Calu3 (cell line): ENCODE measurements around the gene ZNF57. TPM values are rescaled to one million over a fixed set of nuclear protein-coding genes. Genes with fewer than 3 reads are reported as not detected.
"Not testable (repeated sequence)": the region's sequence is repeated elsewhere in the genome, so short reads cannot be mapped to it uniquely, and the experiment has no call there.

Source experiments
- BruUV-seq: library from RNA; stranded (reverse); fragments of 400-500 nt; replicated peaks from 2 replicates; lab custom pipeline; 2021; lab: Mats Ljungman, UMichigan
- CTCF ChIA-PET: fragments of 300-600 bp; sonication (Branson Sonifier 250); formaldehyde crosslinking; loops from one replicate; lab custom pipeline; 2022; ENCODE audit warnings: antibody characterized with exemption; lab: Charles Lee
- DNase-seq: peaks from one replicate; pipeline ENCODE4 v3.0.0; 2022
- H3K27ac Mint-ChIP-seq: one replicate; pipeline ENCODE4 v1.8.0; 2022; ENCODE audit warnings: mixed read lengths; ENCODE audit not compliant: unreplicated experiment
- H3K27me3 Mint-ChIP-seq: one replicate; pipeline ENCODE4 v1.8.0; 2022; ENCODE audit warnings: mixed read lengths; ENCODE audit not compliant: unreplicated experiment
- H3K36me3 Mint-ChIP-seq: one replicate; pipeline ENCODE4 v1.8.0; 2022; ENCODE audit warnings: mild to moderate bottlenecking, moderate library complexity, mixed read lengths; ENCODE audit not compliant: insufficient read depth, unreplicated experiment
- H3K4me1 Mint-ChIP-seq: one replicate; pipeline ENCODE4 v1.8.0; 2022; ENCODE audit warnings: mild to moderate bottlenecking, low read depth, mixed read lengths; ENCODE audit not compliant: unreplicated experiment
- H3K4me3 Mint-ChIP-seq: one replicate; pipeline ENCODE4 v1.8.0; 2022; ENCODE audit warnings: mild to moderate bottlenecking, low read depth, moderate library complexity, mixed read lengths; ENCODE audit not compliant: unreplicated experiment
- H3K9me3 Mint-ChIP-seq: one replicate; pipeline ENCODE4 v1.8.0; 2022; ENCODE audit warnings: low read depth, mixed read lengths; ENCODE audit not compliant: unreplicated experiment
- CTCF ChIP-seq: fragments of 200-600 bp; IDR thresholded peaks from one replicate; pipeline ENCODE4 v1.8.0; 2022; ENCODE audit warnings: antibody characterized with exemption; ENCODE audit not compliant: unreplicated experiment
- intact Hi-C: fragments of 100-400 bp; cut with micrococcal nuclease; formaldehyde crosslinking; loops from one replicate; pipeline ENCODE4 v1.10.0; 2022; ENCODE audit not compliant: unreplicated experiment
- total RNA-seq: library from RNA; stranded (reverse); gene quantifications from 2 replicates; pipeline ENCODE4 v1.2.3, GENCODE V29; 2022

Gene ZNF57
- total RNA-seq, 1 experiment from 2014 or later, result 6.0 TPM

- H3K36me3 Mint-ChIP-seq, result peaks cover 33% of the 10 kb centered on the region
- CTCF ChIA-PET, result no interaction called here
- H3K9me3 Mint-ChIP-seq, result peaks cover 5% of the 10 kb centered on the region
- H3K4me1 Mint-ChIP-seq, result no peaks in the 10 kb centered on the region
- H3K27ac Mint-ChIP-seq, result peak overlapping the region; percentile 81
- no peak for TF ChIP-seq CTCF
- intact Hi-C loops, result no loop called here
- DNase-seq, result no peak
- no peaks in the 10 kb centered on the region for H3K27me3 Mint-ChIP-seq
- H3K4me3 Mint-ChIP-seq, result no peak overlapping the region
- BruUV-seq, result no TSS peak
Observed at GRCh38 chr19:2933490-2933910, 32.8 kb downstream of the ZNF57 start.

DNA sequence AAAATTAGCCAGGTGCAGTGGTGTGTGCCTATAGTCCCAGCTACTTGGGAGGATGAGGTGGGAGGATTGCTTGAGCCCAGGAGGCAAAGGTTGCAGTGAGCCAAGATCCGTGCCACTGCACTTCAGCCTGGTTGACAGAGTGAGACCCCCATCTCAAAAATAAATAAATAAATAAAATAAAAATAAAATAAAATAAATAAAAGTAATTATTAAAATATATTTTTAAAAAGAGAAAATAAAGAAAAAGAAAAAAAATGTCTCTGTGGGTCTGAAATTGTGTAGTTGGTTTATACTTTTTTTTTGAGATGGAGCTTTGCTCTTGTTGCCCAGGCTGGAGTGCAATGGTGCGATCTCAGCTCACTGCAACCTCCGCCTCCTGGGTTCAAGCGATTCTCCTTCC, 35.1 kb downstream of the ZNF57 start:
- DNase-seq, H3K27me3 Mint-ChIP-seq, H3K9me3 Mint-ChIP-seq, BruUV-seq, intact Hi-C loops, H3K4me1 Mint-ChIP-seq, H3K4me3 Mint-ChIP-seq, H3K27ac Mint-ChIP-seq: not testable (repeated sequence)
- peaks cover 31% of the 10 kb centered on the region for H3K36me3 Mint-ChIP-seq
- CTCF ChIA-PET, result interaction anchor here (0.7 kb wide), 1 partner anchor 95 kb away, joined by 3 read pairs; the partner anchor contains the start of gene ZNF555

DNA sequence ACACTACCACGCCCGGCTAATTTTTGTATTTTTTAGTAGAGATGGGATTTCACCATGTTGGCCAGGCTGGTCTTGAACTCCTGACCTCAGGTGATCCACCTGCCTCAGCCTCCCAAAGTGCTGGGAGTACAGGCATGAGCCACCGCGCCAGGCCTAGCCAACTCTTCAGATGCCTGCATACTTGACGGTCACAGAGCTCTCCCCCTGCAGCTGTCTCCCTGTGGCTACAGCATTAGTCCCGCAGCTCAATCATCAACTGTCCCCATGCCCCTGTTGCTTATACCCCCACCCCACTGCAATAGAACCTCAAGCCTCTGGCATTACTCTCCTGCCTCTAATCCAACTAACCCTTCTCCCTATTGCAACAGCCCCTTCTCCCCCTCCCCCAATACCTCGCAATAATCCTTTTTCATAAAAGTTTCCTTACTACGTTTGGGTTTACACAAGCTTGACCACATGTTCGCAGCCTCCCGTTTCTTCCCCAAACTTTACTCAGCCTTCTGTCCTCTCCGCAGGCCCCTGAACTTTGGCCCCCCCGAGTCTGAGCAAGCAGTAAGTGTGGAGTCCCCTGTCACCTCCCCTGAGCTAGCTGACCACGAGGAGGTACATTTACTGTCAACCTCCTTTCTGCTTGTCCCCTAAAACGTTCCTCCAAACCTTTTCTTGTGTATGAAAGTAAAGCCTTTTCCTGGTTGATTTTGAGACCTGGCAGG, 42.4 kb downstream of the ZNF57 start:
- no TSS peak for BruUV-seq

GRCh38 chr19:2944403-2944774, 43.7 kb downstream of the ZNF57 start:
- Mint-ChIP-seq H3K4me3 (peak overlapping the region; percentile 75), H3K4me1 (peaks cover 7% of the 10 kb centered on the region), H3K27ac (peak overlapping the region; percentile 82), H3K9me3 (no peaks in the 10 kb centered on the region), H3K27me3 (no peaks in the 10 kb centered on the region), H3K36me3 (peaks cover 33% of the 10 kb centered on the region)
- no peak for DNase-seq
- no peak for TF ChIP-seq CTCF
- CTCF ChIA-PET, result no interaction called here
- intact Hi-C loops, result no loop called here
- no TSS peak for BruUV-seq

More for the DNA sequence above, 42.4 kb downstream of the ZNF57 start:
- TF ChIP-seq CTCF, result no peak
- no peak overlapping the region for H3K27ac Mint-ChIP-seq
- H3K27me3 Mint-ChIP-seq, result no peaks in the 10 kb centered on the region
- no peak overlapping the region for H3K4me3 Mint-ChIP-seq
- intact Hi-C loops, result no loop called here
- H3K4me1 Mint-ChIP-seq, result no peaks in the 10 kb centered on the region
- no peaks in the 10 kb centered on the region for H3K9me3 Mint-ChIP-seq
- H3K36me3 Mint-ChIP-seq, result peaks cover 31% of the 10 kb centered on the region
- DNase-seq, result no peak
- CTCF ChIA-PET, result interaction anchor here (0.6 kb wide), 1 partner anchor 377 kb away, joined by 4 read pairs; no protein-coding TSS in a partner anchor
